HG03280 (cell line): ENCODE results near the gene ZNF668.

Source experiments
- ATAC-seq: cut with Tn5 transposase; IDR thresholded peaks from one replicate; pipeline ENCODE4 v1.9.1; 2021; ENCODE audit warnings: mild to moderate bottlenecking, moderate library complexity; ENCODE audit not compliant: unreplicated experiment

Gene ZNF668

DNA sequence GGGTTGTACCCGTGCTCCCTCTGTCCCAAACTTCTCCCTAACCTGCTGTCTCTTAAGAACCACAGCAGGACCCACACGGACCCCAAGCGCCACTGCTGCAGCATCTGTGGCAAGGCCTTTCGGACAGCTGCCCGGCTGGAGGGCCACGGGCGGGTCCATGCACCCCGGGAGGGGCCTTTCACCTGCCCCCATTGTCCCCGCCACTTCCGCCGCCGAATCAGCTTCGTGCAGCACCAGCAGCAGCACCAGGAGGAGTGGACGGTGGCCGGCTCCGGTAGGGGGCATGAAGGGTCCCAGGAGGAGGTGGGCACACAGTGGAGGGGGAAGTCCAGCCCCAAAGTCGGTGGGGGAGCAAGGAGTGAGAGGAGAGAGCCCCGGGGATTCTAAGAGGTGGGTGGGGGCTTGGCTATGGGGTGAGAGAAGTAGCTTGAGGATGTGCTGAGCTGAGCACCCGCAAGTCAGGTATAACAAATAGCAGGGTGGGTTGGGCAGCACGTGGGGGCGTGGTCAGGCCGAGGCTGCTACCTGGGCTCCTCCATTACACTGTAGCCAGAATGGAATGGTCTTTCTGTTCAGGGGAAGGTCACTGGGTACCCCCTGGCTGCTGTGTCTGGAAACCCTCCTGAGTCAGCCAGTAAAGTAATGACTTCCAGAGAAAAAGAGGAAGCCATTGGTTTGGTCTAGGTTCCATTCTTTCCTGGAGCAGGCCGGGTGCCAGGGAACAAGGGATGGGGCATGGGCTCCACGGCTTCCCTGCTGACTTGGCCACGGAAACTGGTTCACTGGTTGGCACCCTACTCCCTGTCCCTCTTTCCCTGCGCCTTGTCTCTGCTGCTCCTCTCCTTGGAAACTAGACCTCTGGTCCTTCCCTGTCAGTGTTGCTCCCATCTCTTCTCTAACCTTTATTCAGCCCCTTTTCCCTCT, 7.7 kb upstream of the ZNF668 start:
- no peak for ATAC-seq

DNA sequence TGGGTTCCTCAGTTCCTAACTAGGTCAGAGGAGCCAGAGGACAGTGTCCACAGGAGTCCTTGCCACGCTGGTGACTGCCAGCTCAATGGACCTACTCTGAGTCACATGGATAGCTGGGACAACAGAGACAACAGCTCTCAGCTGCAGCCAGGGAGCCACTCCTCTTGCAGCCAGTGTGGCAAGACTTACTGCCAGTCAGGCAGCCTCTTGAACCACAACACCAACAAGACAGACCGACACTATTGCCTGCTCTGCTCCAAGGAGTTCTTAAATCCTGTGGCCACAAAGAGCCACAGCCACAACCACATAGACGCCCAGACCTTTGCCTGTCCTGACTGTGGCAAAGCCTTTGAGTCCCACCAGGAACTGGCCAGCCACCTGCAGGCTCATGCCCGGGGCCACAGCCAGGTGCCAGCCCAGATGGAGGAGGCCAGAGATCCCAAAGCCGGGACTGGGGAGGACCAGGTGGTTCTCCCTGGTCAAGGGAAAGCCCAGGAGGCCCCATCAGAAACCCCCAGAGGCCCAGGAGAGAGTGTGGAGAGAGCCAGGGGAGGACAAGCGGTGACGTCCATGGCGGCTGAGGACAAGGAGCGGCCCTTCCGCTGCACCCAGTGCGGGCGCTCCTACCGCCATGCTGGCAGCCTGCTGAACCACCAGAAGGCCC, 6.8 kb upstream of the ZNF668 start:
- no peak for ATAC-seq

GRCh38 chr16:31080035-31080629, 6.1 kb upstream of the ZNF668 start:
- ATAC-seq = no peak

DNA sequence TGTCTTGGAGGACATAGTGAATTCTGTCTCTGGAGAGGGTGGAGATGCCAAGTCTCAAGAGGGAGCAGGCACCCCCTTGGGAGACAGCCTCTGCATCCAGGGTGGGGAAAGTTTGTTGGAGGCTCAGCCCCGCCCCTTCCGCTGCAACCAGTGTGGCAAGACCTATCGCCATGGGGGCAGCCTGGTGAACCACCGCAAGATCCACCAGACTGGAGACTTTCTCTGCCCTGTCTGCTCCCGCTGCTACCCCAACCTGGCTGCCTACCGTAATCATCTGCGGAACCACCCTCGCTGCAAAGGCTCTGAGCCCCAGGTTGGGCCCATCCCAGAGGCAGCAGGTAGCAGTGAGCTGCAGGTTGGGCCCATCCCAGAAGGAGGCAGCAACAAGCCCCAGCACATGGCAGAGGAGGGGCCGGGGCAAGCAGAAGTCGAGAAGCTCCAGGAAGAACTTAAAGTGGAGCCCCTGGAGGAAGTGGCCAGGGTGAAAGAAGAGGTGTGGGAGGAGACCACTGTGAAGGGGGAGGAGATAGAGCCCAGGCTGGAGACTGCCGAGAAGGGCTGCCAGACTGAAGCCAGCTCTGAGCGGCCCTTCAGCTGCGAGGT, 5.4 kb upstream of the ZNF668 start:
- ATAC-seq = no peak

DNA sequence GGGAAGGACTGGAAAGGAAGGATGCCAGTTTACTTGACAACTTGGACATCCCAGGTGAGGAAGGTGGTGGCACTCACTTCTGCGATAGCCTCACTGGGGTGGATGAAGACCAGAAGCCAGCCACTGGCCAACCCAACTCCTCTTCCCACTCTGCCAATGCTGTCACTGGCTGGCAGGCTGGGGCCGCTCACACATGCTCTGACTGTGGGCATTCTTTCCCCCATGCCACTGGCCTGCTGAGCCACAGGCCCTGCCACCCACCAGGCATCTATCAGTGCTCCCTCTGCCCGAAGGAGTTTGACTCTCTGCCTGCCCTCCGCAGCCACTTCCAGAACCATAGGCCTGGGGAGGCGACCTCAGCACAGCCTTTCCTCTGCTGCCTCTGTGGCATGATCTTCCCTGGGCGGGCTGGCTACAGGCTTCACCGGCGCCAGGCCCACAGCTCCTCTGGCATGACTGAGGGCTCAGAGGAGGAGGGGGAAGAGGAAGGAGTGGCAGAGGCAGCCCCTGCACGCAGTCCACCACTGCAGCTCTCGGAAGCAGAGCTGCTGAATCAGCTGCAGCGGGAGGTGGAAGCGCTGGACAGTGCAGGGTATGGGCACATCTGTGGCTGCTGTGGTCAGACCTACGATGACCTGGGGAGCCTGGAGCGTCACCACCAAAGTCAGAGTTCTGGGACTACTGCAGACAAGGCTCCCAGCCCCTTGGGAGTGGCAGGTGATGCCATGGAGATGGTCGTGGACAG, 4.7 kb upstream of the ZNF668 start:
- no peak for ATAC-seq

GRCh38 chr16:31077592-31078396, 3.8 kb upstream of the ZNF668 start:
- ATAC-seq = no peak

DNA sequence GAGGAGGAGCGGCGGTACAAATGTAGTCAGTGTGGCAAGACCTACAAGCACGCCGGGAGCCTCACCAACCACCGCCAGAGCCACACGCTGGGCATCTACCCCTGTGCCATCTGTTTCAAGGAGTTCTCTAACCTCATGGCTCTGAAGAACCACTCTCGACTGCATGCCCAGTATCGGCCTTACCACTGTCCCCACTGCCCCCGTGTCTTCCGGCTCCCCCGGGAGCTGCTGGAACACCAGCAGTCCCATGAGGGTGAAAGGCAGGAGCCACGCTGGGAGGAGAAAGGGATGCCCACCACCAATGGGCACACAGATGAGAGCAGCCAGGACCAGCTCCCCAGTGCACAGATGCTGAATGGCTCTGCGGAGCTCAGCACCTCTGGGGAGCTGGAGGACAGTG, 3.0 kb upstream of the ZNF668 start:
- no peak for ATAC-seq

- no peak for ATAC-seq
Measured at GRCh38 chr16:31076319-31076718, 2.3 kb upstream of the ZNF668 start.

DNA sequence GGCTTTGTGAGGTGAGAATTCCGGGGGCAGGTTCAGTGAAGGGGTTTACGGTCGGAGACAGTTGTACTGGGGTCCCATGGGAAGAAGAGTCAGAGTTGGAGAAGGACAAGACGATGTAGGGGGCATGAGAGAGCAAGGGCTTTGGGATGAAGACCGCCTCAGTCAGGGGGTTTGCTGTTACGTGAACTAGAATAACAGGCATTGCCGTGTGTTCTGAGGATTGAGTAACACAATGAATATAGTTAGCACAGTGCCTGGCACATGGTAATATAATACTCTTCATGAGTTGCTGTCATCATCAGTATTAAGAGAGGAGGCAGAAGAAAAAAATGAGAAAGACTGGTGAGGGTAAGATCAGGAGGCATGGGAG, 759 bp upstream of the ZNF668 start:
- ATAC-seq = no peak

GRCh38 chr16:31073142-31073969, 684 bp downstream of the ZNF668 start:
- ATAC-seq = peak; percentile 58

- ATAC-seq = no peak
Measured at GRCh38 chr16:31072540-31073141, 1.4 kb downstream of the ZNF668 start.

DNA sequence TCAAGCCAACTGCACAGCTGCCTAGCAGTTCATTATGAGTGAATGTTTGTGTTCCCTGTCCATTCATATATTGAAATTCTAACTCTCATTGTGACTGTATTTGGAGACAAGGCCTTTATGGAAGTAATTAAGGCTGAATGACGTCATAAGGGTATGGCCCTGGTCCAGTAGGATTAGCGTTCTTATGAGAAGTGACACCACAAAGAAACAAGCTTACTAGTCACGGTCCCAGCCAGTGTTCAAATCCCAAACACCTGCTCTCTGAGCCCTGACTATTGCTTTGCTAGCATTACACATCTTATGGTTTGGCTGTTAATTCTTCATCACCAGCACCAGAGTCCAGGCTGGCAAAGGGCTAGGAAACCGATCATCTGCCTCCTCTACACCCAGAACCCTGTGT, 2.2 kb downstream of the ZNF668 start:
- no peak for ATAC-seq

DNA sequence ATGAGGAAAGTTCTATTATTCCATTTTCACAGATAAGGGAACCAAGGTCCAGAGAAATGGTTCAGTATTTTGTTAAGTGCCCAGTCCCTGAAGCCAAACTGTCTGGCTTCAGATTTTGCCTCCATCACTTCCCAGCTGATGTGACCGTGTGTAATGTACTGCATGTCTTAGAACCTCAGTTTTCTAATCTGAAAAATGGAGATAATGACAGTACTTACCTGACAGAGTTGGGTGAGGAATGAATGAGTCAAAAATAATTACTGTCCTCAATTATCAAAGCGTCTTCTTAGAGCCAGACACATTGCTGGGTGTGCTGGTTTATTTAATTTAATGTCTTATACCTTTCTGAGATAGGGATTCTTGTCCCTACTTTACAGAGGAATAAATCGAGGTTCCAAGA, 6.7 kb downstream of the ZNF668 start:
- ATAC-seq = no peak

DNA sequence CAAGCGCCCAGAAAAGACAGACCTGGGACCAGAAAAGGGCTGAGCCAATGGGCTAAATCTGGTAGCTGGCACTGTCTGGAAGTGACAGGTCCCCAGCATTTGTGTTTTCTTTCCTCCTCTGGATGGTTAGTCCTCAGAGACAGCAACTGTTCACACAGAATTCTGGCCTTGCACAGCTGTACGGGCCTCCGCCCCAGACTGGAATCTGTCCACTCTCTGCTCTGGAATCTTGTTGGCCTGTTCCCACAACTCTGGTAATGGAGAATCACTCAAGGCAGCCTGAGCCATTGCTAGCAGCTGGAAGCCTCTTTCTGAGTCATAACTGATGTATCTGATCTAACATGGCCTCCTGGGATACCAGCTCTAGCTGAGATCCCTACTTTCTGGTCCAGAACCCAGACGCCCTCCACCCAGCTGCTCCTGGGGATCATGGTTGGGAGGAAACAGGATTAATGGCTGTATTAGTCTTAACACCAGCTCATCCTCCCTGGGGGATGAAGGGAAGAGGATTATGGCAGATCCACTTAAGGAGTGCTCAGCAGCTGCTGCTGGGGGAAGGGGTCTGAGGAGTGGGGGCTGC, 9.1 kb downstream of the ZNF668 start:
- ATAC-seq = no peak

GRCh38 chr16:31063843-31064611, 10.0 kb downstream of the ZNF668 start:
- no peak for ATAC-seq

DNA sequence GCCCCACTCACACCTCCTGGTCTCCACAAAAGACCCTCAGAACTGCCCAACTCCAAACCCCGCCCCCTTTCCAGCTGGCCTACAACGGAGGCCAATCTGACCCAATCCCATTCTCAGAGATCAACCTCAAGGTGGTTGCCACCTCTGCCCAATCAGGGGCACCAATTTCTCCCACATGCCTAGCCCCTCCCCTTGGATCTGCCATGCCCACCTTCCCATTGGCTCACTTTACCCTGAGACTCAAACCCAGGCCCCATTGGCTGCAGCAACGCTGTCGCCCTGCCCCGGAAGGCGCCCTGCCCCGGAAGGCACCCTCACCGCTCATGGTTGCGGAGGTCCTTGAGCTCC, 10.6 kb downstream of the ZNF668 start:
- no peak for ATAC-seq

- no peak for ATAC-seq
Measured at GRCh38 chr16:31061813-31062440, 12.1 kb downstream of the ZNF668 start.
